ENCODE results near the gene UBE2D2. TPM values are rescaled to one million over a fixed set of nuclear protein-coding genes. Genes with fewer than 3 reads are reported as not detected.
"Not testable (repeated sequence)": the region's sequence is repeated elsewhere in the genome, so short reads cannot be mapped to it uniquely, and the experiment has no call there.

UBE2D2 gene
- total and polyA plus RNA-seq, 2 of the 13 experiments (the other 11 are each of a cell fraction or from before 2014, with no cell fraction given) = 79.1 to 109 TPM

- H3K9me3 ChIP-seq (ENCODE audit: low read length); FAIRE-seq; ATAC-seq; DNase-seq (ENCODE audit: low spot score); H3K27me3 ChIP-seq (ENCODE audit: control insufficient read depth in 1 of 2, insufficient read depth in 2 of 2, low read length in 2 of 2); CTCF ChIA-PET (ENCODE audit: low intra/inter-chr PET ratio, low total read pairs); in situ Hi-C loops (cut with HindIII; ENCODE audit: extremely low pct_ligation_motif_present, low pct_unique_long_range_greater_than_20kb); BruUV-seq (replicated peaks); H3K36me3 ChIP-seq (replicated peaks in 1 of 2; ENCODE audit: control insufficient read depth in 1 of 2, insufficient read depth in 2 of 2, low read length in 2 of 2); H2AFZ ChIP-seq (ENCODE audit: low read length); H4K20me1 ChIP-seq (ENCODE audit: insufficient read depth, low read length): not testable (repeated sequence)
- H3K4me1 ChIP-seq (ENCODE audit: insufficient read depth, low read length) = peaks cover 63% of the 10 kb centered on the region
- peaks cover 70% of the 10 kb centered on the region for H3K79me2 ChIP-seq (ENCODE audit: insufficient read depth, low read length)
- intact Hi-C loops (cut with micrococcal nuclease; ENCODE audit: unreplicated experiment) = loop anchor here (5.0 kb wide), 1 partner anchor 49 kb away; no protein-coding TSS in a partner anchor
- 85% methylated on average over 8 of the region's 8 CpGs for WGBS (ENCODE audit: low lambda C conversion rate)
- H3K9ac ChIP-seq (ENCODE audit: insufficient read depth, low read depth, low read length) = peak overlapping the region; percentile 52
- TF ChIP-seq ZBTB38 (CRISPR knock-in tag; IDR thresholded peaks at IDR 0.05) = peak; percentile 94
- peak overlapping the region in 2 of 3 experiments; percentile 65 to 73; a peak in 4 of 6 replicates for H3K4me3 ChIP-seq (replicated peaks in 1 of 3; ENCODE audit: insufficient read depth in 1 of 3, low read depth in 2 of 3, low read length in 3 of 3)
- H3K27ac ChIP-seq (ENCODE audit: extremely low read length, insufficient read depth, low read length) = peak overlapping the region; percentile 60
- H3K4me2 ChIP-seq (ENCODE audit: low read depth, low read length) = peak overlapping the region; percentile 82
- POLR2A ChIA-PET = interaction anchor here (1.2 to 2.5 kb wide), 4 partner anchors 11 to 107 kb away, joined by 3 to 10 read pairs (median 3); partner anchors contain the start of genes DNAJC18 and UBE2D2
These were observed 32.4 kb upstream of the UBE2D2 start for GRCh38 chr5:139528695-139529094.

- FAIRE-seq; CTCF ChIA-PET (ENCODE audit: low intra/inter-chr PET ratio, low total read pairs); BruUV-seq (replicated peaks); H3K9ac ChIP-seq (ENCODE audit: insufficient read depth, low read depth, low read length); H3K9me3 ChIP-seq (ENCODE audit: low read length); in situ Hi-C loops (cut with HindIII; ENCODE audit: extremely low pct_ligation_motif_present, low pct_unique_long_range_greater_than_20kb); intact Hi-C loops (cut with micrococcal nuclease; ENCODE audit: unreplicated experiment); H3K27me3 ChIP-seq (ENCODE audit: control insufficient read depth in 1 of 2, insufficient read depth in 2 of 2, low read length in 2 of 2); H3K36me3 ChIP-seq (replicated peaks in 1 of 2; ENCODE audit: control insufficient read depth in 1 of 2, insufficient read depth in 2 of 2, low read length in 2 of 2); DNase-seq (ENCODE audit: low spot score); ATAC-seq; H2AFZ ChIP-seq (ENCODE audit: low read length); H4K20me1 ChIP-seq (ENCODE audit: insufficient read depth, low read length): not testable (repeated sequence)
- whole genome bisulfite sequencing (ENCODE audit: low lambda C conversion rate) = 95% methylated on average over 2 of the region's 2 CpGs
- peak overlapping the region in 2 of 3 experiments; percentile 21 to 73; a peak in 1 of 6 replicates for H3K4me3 ChIP-seq (replicated peaks in 1 of 3; ENCODE audit: insufficient read depth in 1 of 3, low read depth in 2 of 3, low read length in 3 of 3)
- peaks cover 49% of the 10 kb centered on the region for H3K4me1 ChIP-seq (ENCODE audit: insufficient read depth, low read length)
- peak overlapping the region; percentile 73 for H3K27ac ChIP-seq (ENCODE audit: extremely low read length, insufficient read depth, low read length)
- peaks cover 62% of the 10 kb centered on the region for H3K79me2 ChIP-seq (ENCODE audit: insufficient read depth, low read length)
- TF ChIP-seq RBFOX2 (IDR thresholded peaks at IDR 0.05; ENCODE audit: low read depth, low read length) = peak; percentile 50
- POLR2A ChIA-PET = interaction anchor here (2.5 kb wide), 1 partner anchor 31 kb away, joined by 10 read pairs; the partner anchor contains the start of gene UBE2D2
- H3K4me2 ChIP-seq (ENCODE audit: low read depth, low read length) = peak overlapping the region; percentile 82
These were observed 31.1 kb upstream of the UBE2D2 start for GRCh38 chr5:139530079-139530478.
